ENCODE measurements around the gene CAMKMT.
"Not testable (repeated sequence)": the region's sequence is repeated elsewhere in the genome, so short reads cannot be mapped to it uniquely, and the experiment has no call there.

The CAMKMT gene

GRCh38 chr2:44505664-44506063, 143.9 kb downstream of the CAMKMT start:
- DNase-seq (ENCODE audit: low read depth): not testable (repeated sequence)

GRCh38 chr2:44510246-44510645, 148.5 kb downstream of the CAMKMT start:
- peak; percentile 52 for DNase-seq (ENCODE audit: low read depth)

GRCh38 chr2:44515416-44515815, 153.7 kb downstream of the CAMKMT start:
- DNase-seq (ENCODE audit: low read depth): no peak

GRCh38 chr2:44519026-44519425, 157.3 kb downstream of the CAMKMT start:
- no peak for DNase-seq (ENCODE audit: low read depth)

- DNase-seq (ENCODE audit: low read depth): no peak
These were observed 161.1 kb downstream of the CAMKMT start for GRCh38 chr2:44522846-44523245.

GRCh38 chr2:44524347-44524926, 162.7 kb downstream of the CAMKMT start:
- DNase-seq (ENCODE audit: low read depth): no peak

GRCh38 chr2:44526352-44526751, 164.6 kb downstream of the CAMKMT start:
- DNase-seq (ENCODE audit: low read depth): no peak

GRCh38 chr2:44528595-44528994, 166.8 kb downstream of the CAMKMT start:
- DNase-seq (ENCODE audit: low read depth): peak; percentile 81

GRCh38 chr2:44529448-44529847, 167.7 kb downstream of the CAMKMT start:
- DNase-seq (ENCODE audit: low read depth): peak; percentile 13

- DNase-seq (ENCODE audit: low read depth): no peak
These were observed 169.5 kb downstream of the CAMKMT start for GRCh38 chr2:44531289-44531688.

- no peak for DNase-seq (ENCODE audit: low read depth)
These were observed 170.3 kb downstream of the CAMKMT start for GRCh38 chr2:44532031-44532430.

GRCh38 chr2:44533508-44533907, 171.8 kb downstream of the CAMKMT start:
- no peak for DNase-seq (ENCODE audit: low read depth)

GRCh38 chr2:44535376-44535775, 173.6 kb downstream of the CAMKMT start:
- peak; percentile 52 for DNase-seq (ENCODE audit: low read depth)

- DNase-seq (ENCODE audit: low read depth): peak; percentile 71
These were observed 175.5 kb downstream of the CAMKMT start for GRCh38 chr2:44537264-44537663.

- no peak for DNase-seq (ENCODE audit: low read depth)
These were observed 180.8 kb downstream of the CAMKMT start for GRCh38 chr2:44542520-44542919.

GRCh38 chr2:44543773-44544725, 182.3 kb downstream of the CAMKMT start:
- DNase-seq (ENCODE audit: low read depth): peak; percentile 52

GRCh38 chr2:44545005-44545404, 183.3 kb downstream of the CAMKMT start:
- DNase-seq (ENCODE audit: low read depth): no peak

GRCh38 chr2:44546459-44547127, 184.8 kb downstream of the CAMKMT start:
- no peak for DNase-seq (ENCODE audit: low read depth)

- no peak for DNase-seq (ENCODE audit: low read depth)
These were observed 186.0 kb downstream of the CAMKMT start for GRCh38 chr2:44547718-44548117.

GRCh38 chr2:44548221-44549098, 186.7 kb downstream of the CAMKMT start:
- no peak for DNase-seq (ENCODE audit: low read depth)

GRCh38 chr2:44549099-44549471, 187.3 kb downstream of the CAMKMT start:
- DNase-seq (ENCODE audit: low read depth): peak; percentile 95

GRCh38 chr2:44549856-44550255, 188.1 kb downstream of the CAMKMT start:
- DNase-seq (ENCODE audit: low read depth): peak; percentile 68

All from ELR (cell line).